CD4-positive, alpha-beta T cell (primary cell): Measurements from ENCODE around the gene ITGB2. TPM values are rescaled to one million over a fixed set of nuclear protein-coding genes. Genes with fewer than 3 reads are reported as not detected.
"Not testable (repeated sequence)": the region's sequence is repeated elsewhere in the genome, so short reads cannot be mapped to it uniquely, and the experiment has no call there.

ENCODE experiments used
- ATAC-seq: fragments of 200-7000 bp; cut with Tn5 transposase; one replicate; pipeline ENCODE4 v1.10.0; 2022; ENCODE audit warnings: mild to moderate bottlenecking; ENCODE audit not compliant: poor library complexity
- CTCF ChIA-PET: fragments of 350-600 bp; sonication (Branson Sonifier 250); formaldehyde crosslinking; loops from one replicate; lab custom pipeline; 2021; ENCODE audit warnings: antibody characterized with exemption, inconsistent platforms; lab: Charles Lee
- POLR2A ChIA-PET: fragments of 350-600 bp; sonication (Branson Sonifier 250); formaldehyde crosslinking; loops from one replicate; lab custom pipeline; 2021; ENCODE audit warnings: antibody characterized with exemption, inconsistent platforms; lab: Charles Lee
- DNase-seq, 14 experiments: peaks; one replicate each; pipeline ENCODE4 v3.0.0-alpha.2; 2013 to 2020; ENCODE audit warnings: mixed read lengths in 2 of 14
- H3K27ac ChIP-seq, 2 donors: one replicate each; pipeline versions ENCODE4 v1.5.1 to v1.7.0; 2013; ENCODE audit warnings: low read length in 2 of 2, low read depth in 1 of 2, mild to moderate bottlenecking in 1 of 2
- H3K27me3 ChIP-seq, 2 experiments: 1 replicate in 1 of 2; 2 replicates in 1 of 2; pipeline versions ENCODE4 v1.6.1 to v1.7.0; 2013; ENCODE audit warnings: low read length in 2 of 2, control low read depth in 1 of 2, mild to moderate bottlenecking in 1 of 2, moderate library complexity in 1 of 2; ENCODE audit not compliant: insufficient read depth in 2 of 2, control insufficient read depth in 1 of 2
- H3K36me3 ChIP-seq: one replicate; pipeline ENCODE4 v1.6.1; 2013; ENCODE audit warnings: low read length, control low read depth; ENCODE audit not compliant: insufficient read depth
- H3K4me1 ChIP-seq: one replicate; pipeline ENCODE4 v1.6.1; 2013; ENCODE audit warnings: low read length, control low read depth; ENCODE audit not compliant: insufficient read depth
- H3K4me3 ChIP-seq: one replicate; pipeline ENCODE4 v1.5.1; 2013; ENCODE audit warnings: mild to moderate bottlenecking, low read length, moderate library complexity
- H3K9me3 ChIP-seq, 2 experiments: 1 replicate in 1 of 2; 2 replicates in 1 of 2; pipeline versions ENCODE4 v1.6.1 to v1.7.0; 2013; ENCODE audit warnings: low read length in 2 of 2, mild to moderate bottlenecking in 2 of 2, control low read depth in 1 of 2, moderate library complexity in 1 of 2; ENCODE audit not compliant: control insufficient read depth in 1 of 2, insufficient read depth in 1 of 2
- H3K27ac Mint-ChIP-seq: one replicate; pipeline ENCODE4 v1.8.0; 2020; ENCODE audit warnings: mixed read lengths
- H3K27me3 Mint-ChIP-seq: one replicate; pipeline ENCODE4 v1.8.0; 2021; ENCODE audit warnings: mixed read lengths
- H3K36me3 Mint-ChIP-seq: one replicate; pipeline ENCODE4 v1.8.0; 2021; ENCODE audit warnings: low read depth, mixed read lengths
- H3K4me1 Mint-ChIP-seq: one replicate; pipeline ENCODE4 v1.8.0; 2021; ENCODE audit warnings: low read depth, mixed read lengths
- H3K4me3 Mint-ChIP-seq: one replicate; pipeline ENCODE4 v1.8.0; 2020; ENCODE audit warnings: mild to moderate bottlenecking, mixed read lengths
- H3K9me3 Mint-ChIP-seq: one replicate; pipeline ENCODE4 v1.8.0; 2020; ENCODE audit warnings: mixed read lengths
- CTCF ChIP-seq: fragments of 200-600 bp; IDR thresholded peaks from one replicate; pipeline ENCODE4 v1.8.0; 2022; ENCODE audit warnings: antibody characterized with exemption, mild to moderate bottlenecking
- intact Hi-C, 2 experiments: fragments of 100-400 bp; cut with DNase I in 1 of 2; cut with micrococcal nuclease in 1 of 2; formaldehyde crosslinking; loops; one replicate each; pipeline versions ENCODE4 v1.15.1 to v1.9.0; 2023 to 2025; cut with DNase I, micrococcal nuclease
- total RNA-seq, 174 experiments: library from RNA in 2 of 174; stranded (reverse) in 2 of 174; gene quantifications; one replicate each; pipeline ENCODE4 v1.2.3 and lab custom pipeline; 2021 to 2026

Gene ITGB2
- total RNA-seq, 2 experiments from 2014 or later = 283 to 284 TPM

- H3K27ac ChIP-seq = no peak overlapping the region
Observed at GRCh38 chr21:44883250-44883649, 37.4 kb downstream of the ITGB2 start.

GRCh38 chr21:44881198-44881872 lies 39.4 kb downstream of the ITGB2 start:
- no peak for TF ChIP-seq CTCF
- Mint-ChIP-seq H3K9me3 (no peaks in the 10 kb centered on the region), H3K4me1 (peaks cover 23% of the 10 kb centered on the region), H3K27me3 (no peaks in the 10 kb centered on the region), H3K27ac (peak overlapping the region; percentile 73), H3K36me3 (peaks cover 18% of the 10 kb centered on the region), H3K4me3 (peak overlapping the region; percentile 12)
- ChIA-PET POLR2A (interaction anchor here (0.9 to 3.2 kb wide), 7 partner anchors 7 to 798 kb away, joined by 3 to 22 read pairs (median 4); partner anchors contain the start of gene PTTG1IP), CTCF (interaction anchor here (3.0 kb wide), 1 partner anchor 80 kb away, joined by 7 read pairs; the partner anchor contains the start of gene UBE2G2)
- Histone ChIP-seq H3K27me3 (no peaks in the 10 kb centered on the region), H3K4me1 (peaks cover 26% of the 10 kb centered on the region), H3K27ac (peak overlapping the region; percentile 28 to 29), H3K9me3 (no peaks in the 10 kb centered on the region), H3K36me3 (peaks cover 10% of the 10 kb centered on the region), H3K4me3 (no peak overlapping the region)
- ATAC-seq (peak; percentile 38), DNase-seq (peak in 2 of 14 experiments; percentile 67 to 75)
- intact Hi-C loops = no loop called here

More at GRCh38 chr21:44883250-44883649, 37.4 kb downstream of the ITGB2 start:
- TF ChIP-seq CTCF = no peak
- no peak overlapping the region for H3K4me3 Mint-ChIP-seq
- no peak for DNase-seq
- Histone ChIP-seq H3K4me3 (no peak overlapping the region), H3K9me3 (no peaks in the 10 kb centered on the region), H3K4me1 (peaks cover 26% of the 10 kb centered on the region), H3K36me3 (peaks cover 29% of the 10 kb centered on the region), H3K27me3 (no peaks in the 10 kb centered on the region)
- ATAC-seq = no peak
- H3K36me3 Mint-ChIP-seq = peaks cover 35% of the 10 kb centered on the region
- H3K4me1 Mint-ChIP-seq = peaks cover 23% of the 10 kb centered on the region
- POLR2A ChIA-PET = interaction anchor here (0.8 to 3.2 kb wide), 5 partner anchors 9 to 44 kb away, joined by 3 to 22 read pairs (median 7); partner anchors contain the start of gene PTTG1IP
- H3K27ac Mint-ChIP-seq = peak overlapping the region; percentile 73
- CTCF ChIA-PET = interaction anchor here (1.3 kb wide), 1 partner anchor 83 kb away, joined by 4 read pairs; no protein-coding TSS in a partner anchor
- H3K27me3 Mint-ChIP-seq = no peaks in the 10 kb centered on the region
- H3K9me3 Mint-ChIP-seq = no peaks in the 10 kb centered on the region
- intact Hi-C loops = no loop called here

GRCh38 chr21:44880405-44881197 lies 40.1 kb downstream of the ITGB2 start:
- POLR2A ChIA-PET = interaction anchor here (0.9 to 2.7 kb wide), 4 partner anchors 7 to 797 kb away, joined by 3 to 14 read pairs (median 3); no protein-coding TSS in a partner anchor
- H3K4me3 ChIP-seq = no peak overlapping the region
- DNase-seq (peak in 2 of 14 experiments; percentile 55 to 60), ATAC-seq (peak; percentile 67)
- Mint-ChIP-seq H3K9me3 (no peaks in the 10 kb centered on the region), H3K4me1 (peaks cover 27% of the 10 kb centered on the region), H3K4me3 (no peak overlapping the region), H3K27me3 (no peaks in the 10 kb centered on the region), H3K27ac (peak overlapping the region; percentile 73), H3K36me3 (peaks cover 10% of the 10 kb centered on the region)
- intact Hi-C loops = no loop called here
- TF ChIP-seq CTCF = no peak
- H3K27me3 ChIP-seq = no peaks in the 10 kb centered on the region
- peaks cover 31% of the 10 kb centered on the region for H3K4me1 ChIP-seq
- peak overlapping the region; percentile 16 to 28 for H3K27ac ChIP-seq
- CTCF ChIA-PET = interaction anchor here (3.0 kb wide), 1 partner anchor 79 kb away, joined by 7 read pairs; the partner anchor contains the start of gene UBE2G2
- peaks cover 2% of the 10 kb centered on the region for H3K36me3 ChIP-seq
- H3K9me3 ChIP-seq = no peaks in the 10 kb centered on the region

GRCh38 chr21:44879238-44879637 lies 41.5 kb downstream of the ITGB2 start:
- H3K27me3 Mint-ChIP-seq, H3K9me3 Mint-ChIP-seq, H3K4me3 Mint-ChIP-seq, DNase-seq, H3K36me3 ChIP-seq, H3K27ac ChIP-seq, ATAC-seq, H3K4me3 ChIP-seq, H3K27ac Mint-ChIP-seq, H3K27me3 ChIP-seq, H3K36me3 Mint-ChIP-seq, H3K9me3 ChIP-seq: not testable (repeated sequence)
- H3K4me1 Mint-ChIP-seq = peaks cover 37% of the 10 kb centered on the region
- H3K4me1 ChIP-seq = peaks cover 44% of the 10 kb centered on the region
- POLR2A ChIA-PET = interaction anchor here (1.5 kb wide), 1 partner anchor 9 kb away, joined by 3 read pairs; no protein-coding TSS in a partner anchor
- intact Hi-C loops = loop anchor here (5.0 to 10.0 kb wide), 4 partner anchors 196 to 544 kb away; partner anchors contain the start of genes ADARB1 (in 1 of the 2), CFAP410 (in 1 of the 2) and POFUT2 (in 1 of the 2)
- CTCF ChIA-PET = interaction anchor here (0.6 kb wide), 1 partner anchor 259 kb away, joined by 3 read pairs; no protein-coding TSS in a partner anchor
